Colon (tissue), 2 donors: ENCODE results near the gene UNC5A.

Source experiments
- FAIRE-seq: peaks from 2 replicates; lab custom pipeline; 2012; peaks lifted over from hg19 to GRCh38; lab: Jason Lieb, UNC
- donor health status: control.
- donor health status: control.

UNC5A gene

GRCh38 chr5:176897263-176897662, 86.9 kb downstream of the UNC5A start:
- FAIRE-seq, result no peak

- no peak for FAIRE-seq
Observed at GRCh38 chr5:176899296-176899891, 89.0 kb downstream of the UNC5A start, which contains the start of gene HK3. TSS of gene HK3 (minus strand) at chr5:176899346. CDS start at chr5:176896159, 3,187 bp downstream.

- FAIRE-seq, result no peak
Observed at GRCh38 chr5:176899946-176900779, 89.8 kb downstream of the UNC5A start.

- FAIRE-seq, result no peak
Observed at GRCh38 chr5:176900780-176901204, 90.4 kb downstream of the UNC5A start.

GRCh38 chr5:176901260-176902101, 91.1 kb downstream of the UNC5A start:
- FAIRE-seq, result no peak

- no peak for FAIRE-seq
Observed at GRCh38 chr5:176902102-176902814, 91.9 kb downstream of the UNC5A start.

GRCh38 chr5:176902911-176903664, 92.7 kb downstream of the UNC5A start:
- no peak for FAIRE-seq

- no peak for FAIRE-seq
Observed at GRCh38 chr5:176904276-176904675, 93.9 kb downstream of the UNC5A start.

GRCh38 chr5:176906126-176906525, 95.8 kb downstream of the UNC5A start:
- FAIRE-seq, result no peak

GRCh38 chr5:176906796-176907195, 96.4 kb downstream of the UNC5A start:
- no peak for FAIRE-seq

- no peak for FAIRE-seq
Observed at GRCh38 chr5:176908675-176909368, 98.5 kb downstream of the UNC5A start.

- FAIRE-seq, result no peak
Observed at GRCh38 chr5:176912115-176912514, 101.8 kb downstream of the UNC5A start.

GRCh38 chr5:176915906-176916305, 105.5 kb downstream of the UNC5A start:
- no peak for FAIRE-seq

- no peak for FAIRE-seq
Observed at GRCh38 chr5:176916337-176916736, 106.0 kb downstream of the UNC5A start.

GRCh38 chr5:176918613-176919012, 108.3 kb downstream of the UNC5A start:
- no peak for FAIRE-seq

GRCh38 chr5:176921714-176922113, 111.4 kb downstream of the UNC5A start:
- FAIRE-seq, result no peak

GRCh38 chr5:176922817-176923216, 112.5 kb downstream of the UNC5A start:
- no peak for FAIRE-seq

- FAIRE-seq, result no peak
Observed at GRCh38 chr5:176927562-176927961, 117.2 kb downstream of the UNC5A start.

GRCh38 chr5:176929654-176930053, 119.3 kb downstream of the UNC5A start:
- FAIRE-seq, result no peak
